Psoas muscle (tissue), 8 donors: ENCODE data around the gene LIF. TPM values are rescaled to one million over a fixed set of nuclear protein-coding genes. Genes with fewer than 3 reads are reported as not detected.

Experiments
- ATAC-seq, 4 donors: fragments of 200-7000 bp; cut with Tn5 transposase; one replicate each; pipeline ENCODE4 v1.9.1; 2020; ENCODE audit warnings: moderate library complexity in 3 of 4, mild to moderate bottlenecking in 2 of 4
- DNase-seq, 2 donors: peaks; one replicate each; pipeline ENCODE4 v3.0.0-alpha.2; 2020
- H3K27ac ChIP-seq: fragments of 200-600 bp; one replicate; pipeline ENCODE4 v1.8.0; 2022
- H3K27me3 ChIP-seq, 3 donors: fragments of 200-600 bp in 1 of 3; one replicate each; pipeline versions ENCODE4 v1.6.1 to v1.8.0; 2013 to 2022; ENCODE audit warnings: low read length in 2 of 3, mild to moderate bottlenecking in 2 of 3, moderate library complexity in 1 of 3; ENCODE audit not compliant: insufficient read depth in 3 of 3
- H3K36me3 ChIP-seq, 2 donors: fragments of 200-600 bp in 1 of 2; one replicate each; pipeline versions ENCODE4 v1.6.1 to v1.8.0; 2013 to 2022; ENCODE audit warnings: low read depth in 1 of 2, mild to moderate bottlenecking in 1 of 2, moderate library complexity in 1 of 2; ENCODE audit not compliant: insufficient read depth in 1 of 2
- H3K4me1 ChIP-seq: fragments of 200-600 bp; one replicate; pipeline ENCODE4 v1.8.0; 2022
- H3K4me3 ChIP-seq: fragments of 200-600 bp; one replicate; pipeline ENCODE4 v1.8.0; 2022; ENCODE audit warnings: mild to moderate bottlenecking
- H3K9me3 ChIP-seq: fragments of 200-600 bp; one replicate; pipeline ENCODE4 v1.8.0; 2022
- WGBS, 3 donors: extraction: QIAGEN DNeasy Blood & Tissue Kit; methylation state at CpG; one replicate each; pipeline versions ENCODE4 v1.1.6 to v1.1.7; 2013; 5-methylcytosine and 5-hydroxymethylcytosine counted together
- intact Hi-C, 2 donors: fragments of 100-400 bp; cut with DNase I; formaldehyde crosslinking; loops; one replicate each; pipeline versions ENCODE4 v1.11.0 to v1.14.2; 2022
- polyA plus RNA-seq, 3 donors: library from polyadenylated mRNA; stranded (reverse); fragments of 200-250 nt; gene quantifications; one replicate each; pipeline ENCODE4 v1.2.3, GENCODE V29; 2013
- total RNA-seq, 4 donors: library from RNA; stranded (reverse); fragmentation: NEBNext Ultra II Directional in 2 of 4; extraction: Animal tissue kit (Norgen Biotek cat#: 25700) in 2 of 4; gene quantifications; one replicate each; pipeline versions ENCODE4 v1.2.1 to v1.2.4, GENCODE V29; 2021 to 2023
- TF ChIP-seq, protein P1 (sequence below): fragments of 200-600 bp; IDR thresholded peaks from one replicate; pipeline ENCODE4 v1.8.0; 2022; ENCODE audit warnings: antibody characterized with exemption
- donor health status: healthy with polysubstance abuse.
- donor health status: DM: no; HTN: no; CAD: no; lungs with moderate emphysema.
- donor health status: Bipolar disorder and iron deficiency.
- donor health status: healthy.
- donor health status: DM: yes; HTN: yes; CAD: no.
- donor health status: DM: no; HTN: no; CAD: no.
- donor health status: DM: no; HTN: no; CAD: no.
- donor health status: DM: yes; HTN: yes; CAD: no.

LIF gene
- total and polyA plus RNA-seq, 7 donors = 0.10 to 21.4 (median 0.33) TPM; not detected in 1

- no peak for DNase-seq
- TF ChIP-seq, protein P1, sequence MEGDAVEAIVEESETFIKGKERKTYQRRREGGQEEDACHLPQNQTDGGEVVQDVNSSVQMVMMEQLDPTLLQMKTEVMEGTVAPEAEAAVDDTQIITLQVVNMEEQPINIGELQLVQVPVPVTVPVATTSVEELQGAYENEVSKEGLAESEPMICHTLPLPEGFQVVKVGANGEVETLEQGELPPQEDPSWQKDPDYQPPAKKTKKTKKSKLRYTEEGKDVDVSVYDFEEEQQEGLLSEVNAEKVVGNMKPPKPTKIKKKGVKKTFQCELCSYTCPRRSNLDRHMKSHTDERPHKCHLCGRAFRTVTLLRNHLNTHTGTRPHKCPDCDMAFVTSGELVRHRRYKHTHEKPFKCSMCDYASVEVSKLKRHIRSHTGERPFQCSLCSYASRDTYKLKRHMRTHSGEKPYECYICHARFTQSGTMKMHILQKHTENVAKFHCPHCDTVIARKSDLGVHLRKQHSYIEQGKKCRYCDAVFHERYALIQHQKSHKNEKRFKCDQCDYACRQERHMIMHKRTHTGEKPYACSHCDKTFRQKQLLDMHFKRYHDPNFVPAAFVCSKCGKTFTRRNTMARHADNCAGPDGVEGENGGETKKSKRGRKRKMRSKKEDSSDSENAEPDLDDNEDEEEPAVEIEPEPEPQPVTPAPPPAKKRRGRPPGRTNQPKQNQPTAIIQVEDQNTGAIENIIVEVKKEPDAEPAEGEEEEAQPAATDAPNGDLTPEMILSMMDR = no peak
- ATAC-seq = no peak
- Histone ChIP-seq H3K27ac (no peak overlapping the region), H3K4me1 (peaks cover 3% of the 10 kb centered on the region), H3K27me3 (peaks cover 0 to 3% (median 2%) of the 10 kb centered on the region in 3 donors), H3K4me3 (no peak overlapping the region), H3K36me3 (no peaks in the 10 kb centered on the region), H3K9me3 (no peaks in the 10 kb centered on the region)
- intact Hi-C loops = no loop called here
- 75 to 82% (median 77%) methylated on average over 8 of the region's 8 CpGs for WGBS, 3 donors
Measured at GRCh38 chr22:30276039-30276438, 29.5 kb upstream of the LIF start.

DNA sequence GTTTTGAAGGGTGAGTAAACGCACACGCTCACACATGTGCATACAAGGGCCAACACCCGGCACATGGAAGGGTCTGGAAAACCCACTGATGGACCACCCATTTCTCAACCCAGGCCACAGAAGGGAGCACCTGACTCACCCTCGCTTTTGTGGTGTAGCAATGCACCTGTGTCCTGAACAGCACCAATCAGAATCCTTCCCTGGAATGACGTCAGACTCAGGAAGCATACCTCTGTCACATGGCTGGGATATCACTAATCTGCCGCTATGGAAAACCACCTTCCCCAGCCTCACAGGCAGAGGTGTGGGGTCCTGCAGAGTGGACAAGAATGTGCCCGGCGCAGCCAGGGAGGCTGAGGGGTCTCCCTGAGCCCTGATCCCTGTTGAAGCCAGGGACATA lies 29.1 kb upstream of the LIF start:
- intact Hi-C loops = no loop called here
- no peaks in the 10 kb centered on the region for H3K36me3 ChIP-seq
- H3K4me1 ChIP-seq = peaks cover 3% of the 10 kb centered on the region

GRCh38 chr22:30274437-30274812 lies 27.9 kb upstream of the LIF start:
- TF ChIP-seq, protein P1 = no peak
- intact Hi-C loops = no loop called here
- DNase-seq = no peak
- Histone ChIP-seq H3K36me3 (no peaks in the 10 kb centered on the region), H3K9me3 (no peaks in the 10 kb centered on the region), H3K27me3 (peaks cover 0 to 2% (median 0%) of the 10 kb centered on the region in 3 donors), H3K27ac (no peak overlapping the region), H3K4me1 (peaks cover 3% of the 10 kb centered on the region), H3K4me3 (no peak overlapping the region)
- 87 to 91% (median 87%) methylated on average over 9 of the region's 9 CpGs for WGBS, 3 donors
- ATAC-seq = no peak

More for the DNA sequence above, 29.1 kb upstream of the LIF start:
- TF ChIP-seq, protein P1 = no peak
- no peak overlapping the region for H3K4me3 ChIP-seq
- DNase-seq (no peak), ATAC-seq (no peak)
- H3K9me3 ChIP-seq = no peaks in the 10 kb centered on the region
- no peak overlapping the region for H3K27ac ChIP-seq
- 73 to 78% (median 74%) methylated on average over 8 of the region's 8 CpGs for WGBS, 3 donors
- peaks cover 0 to 3% (median 2%) of the 10 kb centered on the region in 3 donors for H3K27me3 ChIP-seq

DNA sequence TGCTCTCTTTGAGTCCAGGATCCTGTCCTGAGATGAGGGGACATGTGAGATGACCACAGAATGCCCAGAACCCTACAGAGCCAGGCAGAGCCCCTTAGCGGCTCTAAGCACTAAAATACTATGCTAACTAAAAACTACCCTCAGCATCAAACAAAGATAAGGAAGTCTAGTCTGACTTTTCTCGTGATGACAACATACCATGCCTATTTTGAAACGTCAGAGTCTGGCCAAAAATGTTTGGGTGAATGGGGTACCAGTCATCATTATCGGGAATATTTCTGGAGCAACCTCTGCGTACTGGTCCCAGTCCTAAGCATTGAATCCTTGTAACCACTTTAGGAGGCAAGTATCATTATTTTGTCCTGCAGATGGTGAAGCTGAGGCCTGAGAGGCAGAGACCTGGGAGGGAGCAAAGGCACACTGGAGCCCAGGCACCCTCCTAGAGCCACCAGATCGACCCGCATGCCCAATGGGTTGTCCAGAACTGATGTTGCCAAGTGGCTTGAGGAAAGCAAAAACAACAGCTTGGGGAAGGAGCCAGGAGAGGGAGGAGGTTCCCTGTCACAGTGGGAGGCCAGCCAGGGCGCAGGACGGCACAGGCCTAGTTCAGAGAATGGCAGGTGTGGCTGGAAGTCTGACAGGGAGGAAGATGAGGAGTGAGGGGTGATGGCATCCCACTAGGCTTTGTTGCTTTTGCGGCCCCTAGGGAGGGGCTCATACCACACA lies 27.3 kb upstream of the LIF start:
- Histone ChIP-seq H3K4me3 (no peak overlapping the region), H3K9me3 (no peaks in the 10 kb centered on the region), H3K27me3 (peaks cover 0 to 2% (median 0%) of the 10 kb centered on the region in 3 donors), H3K4me1 (peaks cover 3% of the 10 kb centered on the region), H3K27ac (no peak overlapping the region), H3K36me3 (no peaks in the 10 kb centered on the region)
- TF ChIP-seq, protein P1 = no peak
- DNase-seq (no peak), ATAC-seq (no peak)
- 47 to 64% (median 63%) methylated on average over 10 of the region's 10 CpGs for WGBS, 3 donors
- intact Hi-C loops = no loop called here
